Erythroblast (primary cell): ENCODE results near the gene CYP2C9.

Experiments used
- GATA1 ChIP-seq: IDR thresholded peaks from 2 replicates; pipeline ENCODE4 v1.6.1; 2011; ENCODE audit warnings: low read depth, mild to moderate bottlenecking, control low read depth, low read length, moderate library complexity
- POLR2A ChIP-seq: IDR thresholded peaks from 2 replicates; pipeline ENCODE4 v1.6.1; 2011; ENCODE audit warnings: mild to moderate bottlenecking, low read length

DNA sequence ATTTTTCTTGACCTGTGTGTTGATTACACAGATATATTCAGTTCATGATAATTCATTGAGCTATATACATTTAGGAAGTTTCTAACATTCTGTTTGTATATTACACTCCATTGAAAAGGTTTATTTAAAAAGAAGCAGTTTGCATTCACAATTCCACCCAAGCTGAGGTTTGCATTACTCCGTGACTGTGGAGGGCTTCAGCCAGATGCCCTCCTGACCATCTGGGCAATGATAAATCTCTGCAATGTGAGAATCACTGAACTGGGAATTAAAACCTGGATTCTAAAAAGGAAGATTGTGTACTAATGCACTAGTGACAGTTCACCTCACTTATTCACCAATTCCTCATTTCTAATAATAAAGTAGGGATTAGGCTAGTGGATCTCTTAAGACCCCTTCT, 36.4 kb upstream of the CYP2C9 start:
- TF ChIP-seq POLR2A: no peak
- no peak for TF ChIP-seq GATA1
